NCI-H2107 treated with DMSO at 0.1 percent for 48 hours (cell line): ENCODE measurements around the gene ARPC5L.
"Not testable (repeated sequence)": the region's sequence is repeated elsewhere in the genome, so short reads cannot be mapped to it uniquely, and the experiment has no call there.

Experiments
- DNase-seq: peaks from one replicate; lab custom pipeline; 2025; ENCODE audit not compliant: unreplicated experiment; lab: John Stamatoyannopoulos, UW

Gene ARPC5L

GRCh38 chr9:124861342-124862229 is at the start of gene ARPC5L, which contains the start of gene RPL35:
TSS of gene ARPC5L (plus strand) at chr9:124862130. CDS start at chr9:124869291, 7,161 bp downstream.
TSS of gene RPL35 (minus strand) at chr9:124861957. CDS start at chr9:124861912, 45 bp downstream.
- peak; percentile 75 for DNase-seq

- no peak for DNase-seq
Observed at GRCh38 chr9:124812441-124812876, 49.5 kb upstream of the ARPC5L start.

- DNase-seq: no peak
Observed at GRCh38 chr9:124813041-124813440, 48.9 kb upstream of the ARPC5L start.

- no peak for DNase-seq
Observed at GRCh38 chr9:124813501-124814163, 48.3 kb upstream of the ARPC5L start.

- no peak for DNase-seq
Observed at GRCh38 chr9:124814164-124814535, 47.8 kb upstream of the ARPC5L start.

GRCh38 chr9:124815601-124816000 is 46.3 kb upstream of the ARPC5L start:
- DNase-seq: no peak

GRCh38 chr9:124818431-124819281 is 43.3 kb upstream of the ARPC5L start:
- no peak for DNase-seq

GRCh38 chr9:124820698-124821623 is 41.0 kb upstream of the ARPC5L start:
- no peak for DNase-seq

GRCh38 chr9:124828489-124829333 is 33.2 kb upstream of the ARPC5L start:
- no peak for DNase-seq

GRCh38 chr9:124829334-124829669 is 32.6 kb upstream of the ARPC5L start:
- DNase-seq: no peak

GRCh38 chr9:124830593-124830992 is 31.3 kb upstream of the ARPC5L start:
- no peak for DNase-seq

- no peak for DNase-seq
Observed at GRCh38 chr9:124831642-124832364, 30.1 kb upstream of the ARPC5L start.

- no peak for DNase-seq
Observed at GRCh38 chr9:124834591-124834990, 27.3 kb upstream of the ARPC5L start.

GRCh38 chr9:124835026-124835557 is 26.8 kb upstream of the ARPC5L start:
- peak; percentile 53 for DNase-seq

GRCh38 chr9:124838132-124838531 is 23.8 kb upstream of the ARPC5L start:
- DNase-seq: not testable (repeated sequence)

- not testable (repeated sequence) for DNase-seq
Observed at GRCh38 chr9:124838567-124839275, 23.2 kb upstream of the ARPC5L start.

GRCh38 chr9:124839612-124840299 is 22.2 kb upstream of the ARPC5L start:
- DNase-seq: no peak
